GM21367 (cell line): ENCODE results near the gene SLAIN2.

Experiments
- ATAC-seq: cut with Tn5 transposase; IDR thresholded peaks from one replicate; pipeline ENCODE4 v1.9.1; 2021; ENCODE audit not compliant: unreplicated experiment

SLAIN2 gene

GRCh38 chr4:48369248-48369647 lies 27.9 kb downstream of the SLAIN2 start:
- no peak for ATAC-seq

- no peak for ATAC-seq
Observed at GRCh38 chr4:48369771-48370170, 28.4 kb downstream of the SLAIN2 start.

GRCh38 chr4:48370260-48371134 lies 29.2 kb downstream of the SLAIN2 start:
- ATAC-seq = no peak

GRCh38 chr4:48372272-48372671 lies 30.9 kb downstream of the SLAIN2 start:
- no peak for ATAC-seq

- no peak for ATAC-seq
Observed at GRCh38 chr4:48375651-48376304, 34.4 kb downstream of the SLAIN2 start.

- ATAC-seq = no peak
Observed at GRCh38 chr4:48379587-48380180, 38.4 kb downstream of the SLAIN2 start.

- no peak for ATAC-seq
Observed at GRCh38 chr4:48380583-48381167, 39.3 kb downstream of the SLAIN2 start.

GRCh38 chr4:48388525-48389154 lies 47.3 kb downstream of the SLAIN2 start:
- ATAC-seq = no peak

- ATAC-seq = no peak
Observed at GRCh38 chr4:48396043-48396442, 54.7 kb downstream of the SLAIN2 start.

GRCh38 chr4:48400416-48400815 lies 59.1 kb downstream of the SLAIN2 start:
- ATAC-seq = no peak

- ATAC-seq = no peak
Observed at GRCh38 chr4:48403358-48403757, 62.0 kb downstream of the SLAIN2 start.

GRCh38 chr4:48403779-48404178 lies 62.5 kb downstream of the SLAIN2 start:
- ATAC-seq = no peak

- ATAC-seq = no peak
Observed at GRCh38 chr4:48405924-48406323, 64.6 kb downstream of the SLAIN2 start.

- ATAC-seq = no peak
Observed at GRCh38 chr4:48409203-48409602, 67.9 kb downstream of the SLAIN2 start.

GRCh38 chr4:48410812-48411211 lies 69.5 kb downstream of the SLAIN2 start:
- no peak for ATAC-seq

- ATAC-seq = no peak
Observed at GRCh38 chr4:48420144-48420543, 78.8 kb downstream of the SLAIN2 start.

GRCh38 chr4:48421101-48421500 lies 79.8 kb downstream of the SLAIN2 start:
- no peak for ATAC-seq

GRCh38 chr4:48428926-48429325 lies 87.6 kb downstream of the SLAIN2 start:
- ATAC-seq = no peak

- ATAC-seq = no peak
Observed at GRCh38 chr4:48429709-48430474, 88.6 kb downstream of the SLAIN2 start.

GRCh38 chr4:48431401-48431800 lies 90.1 kb downstream of the SLAIN2 start:
- ATAC-seq = no peak
